HG02870 (cell line): ENCODE measurements around the gene ITPKB.

Experiments used
- ATAC-seq: cut with Tn5 transposase; IDR thresholded peaks from one replicate; pipeline ENCODE4 v1.9.1; 2021; ENCODE audit warnings: mild to moderate bottlenecking, moderate library complexity; ENCODE audit not compliant: unreplicated experiment

The ITPKB gene

DNA sequence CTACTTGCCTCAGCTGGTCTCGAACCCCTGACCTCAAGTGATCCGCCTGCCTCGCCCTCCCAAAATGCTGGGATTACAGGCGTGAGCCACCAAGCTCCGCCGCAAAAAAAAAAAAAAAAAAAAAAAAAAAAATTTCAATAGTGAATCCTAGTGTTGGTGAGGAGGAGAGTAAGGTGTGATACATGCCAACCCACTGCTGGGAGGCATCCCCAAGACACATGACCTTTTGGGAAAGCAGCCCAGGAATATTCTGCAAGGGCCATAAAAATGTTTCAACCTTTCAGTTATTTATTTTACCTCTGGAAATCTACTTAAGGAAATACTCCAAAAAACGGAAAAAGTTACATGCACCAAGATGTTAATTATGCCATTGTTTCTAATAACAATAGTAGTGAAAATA, 69.0 kb downstream of the ITPKB start:
- no peak for ATAC-seq

DNA sequence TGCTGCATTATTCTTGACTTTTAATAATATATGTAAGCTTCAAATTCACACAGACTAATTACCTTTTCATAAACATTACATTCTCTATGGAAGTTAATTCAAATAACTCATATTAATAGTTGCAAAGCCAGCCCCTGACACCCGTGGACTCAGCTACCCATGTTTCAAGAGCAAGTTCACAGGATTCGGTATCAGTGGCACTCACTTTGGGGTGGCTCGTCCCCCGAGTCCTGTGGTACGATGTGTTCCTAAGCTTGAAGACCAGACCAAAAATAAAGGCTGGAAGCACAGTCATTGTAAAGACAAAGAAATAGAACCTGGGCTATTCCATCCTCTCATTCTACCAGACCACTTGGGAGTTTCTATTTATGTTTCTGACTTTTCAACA, 70.9 kb downstream of the ITPKB start:
- ATAC-seq = no peak

DNA sequence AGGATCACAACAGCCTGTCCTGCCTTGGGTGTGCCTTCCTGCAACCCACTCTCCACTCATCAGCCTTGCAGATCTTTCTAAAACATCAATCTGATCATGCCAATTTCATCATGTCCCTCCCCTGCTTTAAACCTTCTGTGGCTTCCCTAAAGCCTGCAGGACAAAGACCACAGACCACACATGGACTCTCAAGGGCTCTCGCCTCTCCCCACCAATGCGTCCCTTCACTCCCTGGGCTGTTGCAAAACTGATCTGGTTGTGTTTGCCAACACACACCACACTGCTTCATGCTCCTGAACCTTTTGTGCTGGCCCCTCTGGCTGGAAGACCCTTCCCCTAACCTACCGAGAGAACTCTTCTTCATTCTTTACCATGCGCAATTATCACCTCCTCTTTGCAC, 72.4 kb downstream of the ITPKB start:
- ATAC-seq = no peak

DNA sequence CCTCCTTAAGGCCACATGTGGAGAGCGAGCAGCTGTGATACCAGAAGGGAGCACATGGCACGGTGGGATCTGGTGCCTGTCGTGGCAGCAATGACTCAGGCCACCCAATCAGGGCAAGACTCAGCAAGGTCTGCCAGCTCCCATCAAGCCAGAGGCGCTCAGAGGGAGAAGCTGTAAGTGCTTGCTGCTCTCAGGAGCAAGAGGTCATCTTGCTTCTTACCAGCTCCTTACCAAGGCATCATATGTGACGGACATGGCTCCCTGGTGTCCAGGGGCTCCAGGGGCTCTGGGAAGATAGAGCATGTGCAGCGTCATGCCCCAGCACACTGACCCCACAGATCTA, 72.9 kb downstream of the ITPKB start:
- ATAC-seq = no peak

DNA sequence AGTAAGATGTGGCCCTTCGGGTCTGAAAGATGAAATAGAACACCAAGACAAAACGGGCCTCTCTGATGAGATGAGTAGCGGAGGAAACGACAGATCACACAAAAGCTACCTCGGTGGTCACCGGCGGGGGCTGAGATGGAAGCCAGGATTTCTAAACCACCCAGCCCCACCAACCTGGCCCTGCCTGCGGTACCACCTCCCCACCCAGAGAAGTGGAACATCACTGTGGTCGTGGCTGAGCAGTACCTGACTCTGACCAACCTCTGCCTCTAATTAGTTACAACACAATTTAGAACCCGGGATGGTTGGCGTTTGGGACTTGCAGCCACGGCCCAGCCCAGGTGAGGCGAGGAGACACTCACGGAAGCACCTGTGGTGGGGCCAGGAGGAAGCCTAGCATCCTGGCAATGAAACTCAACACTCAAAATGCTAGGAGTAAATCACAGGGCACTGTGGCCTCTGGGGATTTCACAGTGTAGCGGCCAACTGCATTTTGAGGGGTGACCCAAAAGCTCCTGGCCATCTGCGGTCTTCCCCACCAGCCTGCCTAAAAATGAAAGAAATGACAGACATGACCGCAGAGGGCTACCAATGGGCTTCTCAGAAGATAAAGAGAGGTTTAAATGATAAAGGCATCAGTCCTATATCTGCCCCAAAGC, 73.4 kb downstream of the ITPKB start:
- ATAC-seq = no peak

DNA sequence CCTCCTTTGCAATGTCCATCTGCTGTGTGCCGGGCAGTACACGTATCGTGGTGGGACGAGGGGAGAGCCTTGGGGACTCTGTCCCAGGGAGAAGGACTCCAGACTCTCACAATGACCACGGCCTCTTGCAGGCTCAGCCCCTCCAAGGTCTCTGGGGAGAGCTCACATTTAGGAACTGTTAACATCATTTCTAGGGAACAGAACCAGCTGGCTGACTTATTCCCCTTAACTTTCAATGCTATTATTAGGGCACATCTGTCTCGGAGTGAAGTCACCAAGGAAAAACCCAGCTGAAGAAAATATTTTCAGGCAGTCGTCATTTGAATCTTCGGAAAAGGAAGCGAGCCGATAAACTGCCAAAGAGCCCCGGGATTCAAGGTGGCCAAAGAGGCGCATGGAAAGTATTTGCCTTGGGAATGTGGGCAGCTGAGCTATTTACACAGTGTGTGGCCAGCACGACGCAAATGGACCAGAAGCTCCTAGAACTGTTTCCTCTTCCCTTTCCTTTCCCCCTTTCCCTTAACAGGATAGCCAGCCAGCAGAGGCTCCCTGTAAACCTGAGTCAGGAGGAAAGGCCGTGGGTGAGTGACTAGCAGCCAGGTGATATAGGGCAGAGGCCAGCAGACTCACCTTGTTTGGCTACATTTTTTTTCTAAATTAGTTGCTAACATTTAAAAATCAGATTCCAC, 74.5 kb downstream of the ITPKB start:
- ATAC-seq = no peak

DNA sequence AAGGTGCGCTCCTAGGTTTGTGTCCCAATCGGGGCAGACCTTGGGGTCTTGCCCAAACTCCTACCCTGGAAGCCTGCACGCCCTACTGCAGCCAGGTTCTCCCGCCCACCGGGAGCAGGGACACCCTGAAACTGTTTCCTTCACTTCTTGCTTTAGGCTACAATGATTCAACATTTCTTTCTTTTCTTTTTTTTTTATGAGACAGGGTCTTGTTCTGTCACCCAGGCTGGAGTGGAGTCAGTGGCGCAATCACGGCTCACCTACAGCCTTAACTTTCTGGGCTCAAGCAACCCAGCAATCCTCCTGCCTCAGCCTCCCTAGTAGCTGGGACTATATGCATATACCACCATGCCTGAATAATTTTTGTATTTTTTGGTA, 75.8 kb downstream of the ITPKB start:
- no peak for ATAC-seq

DNA sequence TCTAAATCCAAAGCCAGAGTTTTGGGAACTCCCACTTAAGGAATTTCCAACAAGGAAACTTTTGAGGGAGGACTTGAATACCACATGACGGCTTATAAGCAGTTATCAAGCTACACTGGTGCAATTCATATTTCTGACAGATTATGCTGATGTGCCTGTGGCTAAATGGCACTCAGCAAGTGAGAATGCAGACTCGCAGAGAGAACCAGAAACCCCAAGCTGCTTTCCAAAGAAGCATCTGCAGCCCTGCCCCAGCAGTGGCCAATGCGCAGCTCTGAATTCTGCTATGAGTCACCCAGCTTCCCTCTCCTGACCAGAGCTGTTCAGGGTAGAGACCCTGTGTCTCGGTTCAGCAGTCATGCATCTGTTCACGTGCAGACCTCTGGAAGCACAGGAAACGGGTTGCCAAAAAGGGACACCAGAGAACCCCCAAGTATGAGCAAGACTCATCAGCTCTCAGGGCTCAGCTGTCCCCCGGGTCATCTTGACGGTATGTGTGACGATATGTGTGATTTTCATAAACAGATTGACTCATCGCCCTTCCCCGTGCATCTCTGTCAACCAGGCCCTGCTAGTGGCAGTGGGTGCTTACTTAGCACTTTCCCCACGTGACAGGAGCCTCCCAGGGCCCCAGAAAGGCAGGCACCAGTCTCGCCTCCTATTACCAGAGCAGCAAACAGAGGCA, 76.3 kb downstream of the ITPKB start:
- peak; percentile 94 for ATAC-seq

DNA sequence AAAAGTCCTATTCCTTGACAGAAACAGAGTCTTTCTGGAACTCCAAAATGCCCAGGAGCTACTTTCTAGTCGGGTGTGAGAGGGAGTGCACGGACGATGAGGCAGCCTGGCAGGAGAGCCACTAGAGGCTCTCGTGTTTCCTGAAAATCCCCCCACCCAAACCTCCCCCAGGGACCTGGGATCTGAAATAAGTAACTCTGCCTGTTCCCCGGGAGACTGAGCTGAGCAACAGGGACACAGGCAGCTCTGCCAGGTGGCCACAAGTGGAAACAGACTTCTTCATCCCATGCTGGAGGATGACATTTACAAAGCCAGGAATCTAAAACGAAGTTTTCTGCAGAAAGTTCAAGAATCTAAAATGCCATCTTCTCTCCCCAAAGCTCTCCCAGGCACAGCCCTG, 77.1 kb downstream of the ITPKB start:
- ATAC-seq = no peak

DNA sequence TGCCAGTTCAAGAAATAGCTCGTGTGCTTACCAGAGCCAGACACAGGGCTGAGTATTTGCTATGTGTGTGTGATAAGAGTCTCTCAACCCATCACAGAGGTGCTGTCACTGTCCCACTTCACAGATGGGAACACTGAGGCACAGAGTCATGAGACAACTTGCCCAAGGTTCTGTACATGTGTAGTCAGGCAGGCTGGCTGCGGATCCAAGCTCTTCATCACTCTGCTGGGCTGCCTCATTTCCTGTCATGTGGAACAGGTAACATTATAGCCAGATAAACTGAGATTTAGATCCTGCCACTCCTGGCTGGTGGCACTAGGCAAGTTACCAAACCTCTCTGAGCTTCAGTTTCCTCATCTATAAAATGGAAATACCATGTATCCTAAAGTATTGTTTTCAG, 77.8 kb downstream of the ITPKB start:
- no peak for ATAC-seq

DNA sequence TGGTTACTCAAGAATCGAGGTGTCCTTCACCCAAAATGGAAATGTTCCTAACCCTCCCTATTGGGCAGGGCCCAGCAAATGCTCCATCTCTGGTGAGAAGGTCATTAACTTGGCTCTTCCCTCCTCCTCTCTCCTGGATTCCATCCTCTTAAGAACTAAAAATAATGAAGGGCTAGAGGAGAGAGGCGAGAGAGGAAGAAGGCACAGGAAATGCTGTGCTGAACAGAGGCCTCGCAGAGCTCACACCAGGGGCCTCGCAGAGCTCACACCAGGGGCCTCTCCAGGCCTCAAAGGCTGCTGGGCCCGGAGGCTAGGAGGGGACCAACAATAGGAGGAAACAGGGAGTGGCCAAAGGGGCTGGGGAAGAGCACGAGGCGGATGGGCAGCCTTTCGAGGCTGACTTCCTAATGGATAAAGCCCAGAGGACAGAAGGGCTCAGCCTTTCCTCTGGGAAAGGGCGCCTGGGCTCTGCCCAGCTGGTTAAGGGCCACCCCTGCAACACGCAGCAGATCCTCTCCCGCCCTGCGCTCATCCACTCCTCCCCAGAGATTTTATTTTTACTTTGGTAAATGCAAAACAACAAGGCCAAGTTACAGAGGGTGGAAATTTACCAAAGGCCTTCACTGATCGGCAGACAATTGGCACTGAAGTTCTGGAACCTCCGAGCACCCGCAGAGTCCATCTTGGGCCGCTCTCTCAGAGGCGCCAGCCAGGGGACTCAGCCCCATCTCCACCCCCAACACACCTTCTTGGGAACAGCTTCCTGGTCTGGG, 78.5 kb downstream of the ITPKB start:
- ATAC-seq = no peak

DNA sequence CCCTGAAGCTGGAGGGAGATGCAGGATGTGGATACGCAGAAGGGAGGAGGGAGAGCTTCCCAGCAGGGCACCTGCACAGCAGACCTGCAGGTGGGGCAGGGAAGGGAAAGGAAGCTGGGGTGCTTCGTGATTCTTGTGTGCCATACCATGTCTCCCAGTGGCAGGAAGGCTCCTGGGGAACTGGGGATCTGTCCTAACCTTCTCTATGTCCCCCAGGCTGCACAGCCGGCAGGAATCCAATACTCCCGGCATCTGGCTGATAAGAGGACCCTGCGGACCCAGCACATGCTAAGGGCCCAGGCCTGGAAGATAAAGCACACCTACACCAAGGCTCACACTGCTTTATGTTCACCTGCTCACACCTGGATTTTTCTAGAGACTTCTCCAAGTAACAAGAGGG, 79.4 kb downstream of the ITPKB start:
- ATAC-seq = no peak

DNA sequence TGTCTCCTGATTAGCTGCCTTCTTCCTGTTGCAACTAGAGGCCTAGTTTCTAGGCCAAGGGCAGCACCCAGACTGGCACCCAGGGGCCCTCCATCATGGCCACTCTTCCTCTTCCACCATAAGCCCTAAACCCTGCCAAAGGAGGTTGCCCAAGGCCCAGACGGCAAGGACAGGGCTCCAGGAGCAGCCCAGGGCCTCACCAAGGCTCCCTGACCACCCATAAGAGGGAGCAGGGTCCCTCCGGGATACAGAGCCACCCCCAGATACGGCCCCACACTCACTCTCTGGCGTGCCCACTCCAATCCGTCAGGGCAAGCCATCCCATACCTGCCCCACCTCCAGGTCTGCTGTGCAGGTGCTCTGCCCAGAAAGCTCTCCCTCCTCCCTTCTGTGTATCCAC, 79.9 kb downstream of the ITPKB start:
- ATAC-seq = no peak

DNA sequence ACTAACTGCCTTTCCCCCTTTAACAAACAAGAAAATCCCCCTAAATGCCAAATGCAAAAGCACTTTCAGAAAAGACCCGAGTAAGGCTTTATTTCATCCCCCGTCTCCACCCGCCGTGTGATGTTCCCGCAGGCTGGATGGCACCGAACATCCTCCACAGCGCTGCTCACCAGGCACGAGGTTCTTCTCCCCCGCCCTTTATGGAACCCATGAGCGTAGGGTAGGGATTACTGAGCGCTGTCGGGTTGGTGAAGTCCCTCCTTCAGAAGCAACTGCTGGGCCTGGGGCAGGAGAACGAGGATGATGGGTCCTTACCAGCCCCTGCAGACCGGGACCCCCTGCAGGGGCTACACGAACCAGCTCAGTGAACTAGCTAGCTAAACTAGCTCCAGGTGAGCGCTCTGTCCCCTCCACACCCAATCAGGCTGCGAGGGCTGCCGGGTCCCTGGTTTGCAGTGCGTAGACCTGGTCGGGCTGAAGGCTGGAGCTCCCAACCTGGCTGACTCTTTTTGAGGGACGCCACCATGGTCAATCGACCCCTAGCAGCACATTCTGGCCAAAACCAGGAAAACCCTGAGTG, 80.4 kb downstream of the ITPKB start:
- no peak for ATAC-seq

DNA sequence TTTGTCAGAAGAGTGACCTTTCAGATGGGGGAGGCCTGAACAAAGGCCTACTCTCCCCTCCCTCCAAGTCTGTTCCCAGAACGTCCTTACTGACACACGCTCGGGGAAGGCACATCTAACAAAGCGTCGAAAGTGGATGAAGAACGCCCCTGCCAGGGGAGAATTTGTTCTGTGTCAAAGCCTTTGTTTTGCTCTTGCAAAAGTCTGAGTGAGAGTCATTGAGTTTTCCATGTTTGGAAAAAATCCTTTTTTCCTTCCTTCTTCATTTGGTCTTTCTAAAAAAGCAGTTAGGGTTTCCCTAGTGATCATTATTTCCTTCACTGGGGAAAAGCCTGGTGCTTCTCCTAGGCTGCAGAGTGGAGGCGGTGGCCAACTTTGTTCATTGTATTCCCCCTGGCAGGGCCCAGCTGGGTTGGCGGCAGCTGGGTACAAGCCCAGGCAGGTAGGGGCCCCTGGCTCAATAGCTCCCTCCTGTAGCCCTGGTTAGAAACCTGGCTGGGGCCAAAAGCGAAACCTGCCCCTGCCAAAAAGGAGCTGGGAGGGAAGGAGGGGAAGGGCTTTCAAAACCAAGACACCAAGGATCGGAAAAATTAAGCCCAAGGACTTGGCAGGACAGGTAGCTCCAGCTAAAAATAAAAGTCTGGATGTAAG, 81.1 kb downstream of the ITPKB start:
- ATAC-seq = no peak

DNA sequence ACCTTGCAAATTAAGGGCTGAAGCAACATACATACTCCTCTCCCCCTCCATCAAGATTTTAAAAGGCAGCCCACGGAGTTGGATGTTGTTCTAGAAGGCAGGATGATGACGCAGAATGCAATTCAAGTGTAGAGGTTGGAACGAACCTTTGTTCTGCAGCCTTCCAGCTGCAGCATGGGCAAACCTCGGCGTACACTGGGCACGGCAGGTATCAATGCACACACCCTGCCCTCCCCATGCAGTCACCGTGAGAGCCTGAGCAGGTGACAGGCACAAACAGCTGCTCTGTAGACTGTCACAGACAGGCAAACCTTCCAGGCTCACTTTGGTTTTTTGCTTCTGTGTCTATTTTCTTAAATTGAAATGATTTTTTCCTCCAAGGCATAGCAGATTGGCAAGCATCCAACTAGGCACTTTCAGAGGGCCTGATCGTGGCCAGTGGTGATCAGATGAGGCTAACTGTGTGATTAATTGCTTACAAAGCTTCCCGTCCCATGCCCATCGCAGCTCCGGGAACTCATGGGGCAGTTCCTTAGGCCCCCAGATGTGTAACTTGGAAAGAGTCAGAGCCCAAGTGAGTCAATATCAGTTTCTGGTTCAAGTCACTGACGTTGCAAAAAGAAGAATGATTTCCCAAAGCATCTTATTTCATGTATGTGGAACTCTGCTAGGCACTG, 82.3 kb downstream of the ITPKB start:
- ATAC-seq = no peak

DNA sequence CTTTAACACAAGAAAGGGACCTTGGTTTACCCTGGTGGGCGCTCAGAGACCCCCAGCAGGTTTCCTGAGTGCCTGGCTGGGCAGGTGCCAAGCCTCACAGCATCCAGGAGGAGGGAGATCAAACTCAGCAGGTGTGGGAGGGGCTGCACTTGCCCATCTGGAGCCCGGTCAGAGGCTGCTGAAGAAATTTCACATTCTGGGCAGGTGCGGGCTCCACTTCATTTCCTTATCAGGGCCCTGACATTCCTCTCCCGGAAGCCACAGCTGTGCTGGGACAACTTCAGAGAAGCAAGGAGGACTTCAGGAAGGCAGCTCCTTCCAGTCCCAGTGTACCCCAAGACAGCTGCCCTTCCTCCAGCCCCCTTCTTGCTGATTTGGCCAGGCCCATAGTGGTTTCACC, 82.9 kb downstream of the ITPKB start:
- no peak for ATAC-seq

DNA sequence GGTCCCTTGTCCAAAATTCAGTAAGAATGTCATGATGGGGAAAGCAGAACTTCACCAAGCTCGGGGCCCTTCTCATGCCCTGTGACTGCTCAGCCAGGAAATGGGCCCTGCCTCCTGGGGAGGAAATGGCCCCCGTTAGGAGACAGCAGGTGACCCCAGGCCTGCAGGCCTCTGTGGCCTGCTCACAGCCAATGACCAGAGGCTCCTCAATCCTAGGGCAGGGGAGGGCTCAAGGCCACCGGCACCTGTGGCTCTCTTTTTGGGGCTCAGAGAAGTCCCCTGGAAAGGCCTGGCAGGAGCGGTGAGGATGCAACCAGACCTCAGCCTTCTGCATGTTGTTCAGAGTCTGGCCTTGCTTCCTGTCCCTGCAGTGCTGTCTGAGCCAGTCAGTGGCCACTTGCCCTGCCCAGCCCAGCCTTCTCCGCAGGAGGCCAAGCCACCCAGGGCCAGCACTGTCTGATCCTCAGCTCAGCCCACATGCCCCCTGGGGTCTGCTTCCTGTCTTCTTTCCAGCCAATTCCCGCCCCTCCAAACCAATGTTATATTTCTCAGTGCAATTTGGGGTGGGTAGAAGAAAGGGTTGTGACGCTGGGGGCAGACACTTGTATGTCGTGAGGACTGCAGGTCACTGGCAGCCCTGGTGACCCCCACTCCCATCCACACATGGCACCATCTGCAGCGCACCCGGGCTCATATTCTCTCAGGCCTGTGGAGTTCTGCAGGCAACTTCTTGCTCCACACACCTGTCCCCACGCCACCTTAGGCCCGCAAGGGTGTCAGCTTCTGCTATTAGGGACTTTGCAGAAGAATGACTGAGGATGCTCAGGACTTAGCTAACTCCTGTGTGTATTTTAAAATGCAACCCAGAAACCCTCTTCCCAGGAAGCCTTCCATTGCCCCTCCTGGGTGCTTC, 83.6 kb downstream of the ITPKB start:
- no peak for ATAC-seq

DNA sequence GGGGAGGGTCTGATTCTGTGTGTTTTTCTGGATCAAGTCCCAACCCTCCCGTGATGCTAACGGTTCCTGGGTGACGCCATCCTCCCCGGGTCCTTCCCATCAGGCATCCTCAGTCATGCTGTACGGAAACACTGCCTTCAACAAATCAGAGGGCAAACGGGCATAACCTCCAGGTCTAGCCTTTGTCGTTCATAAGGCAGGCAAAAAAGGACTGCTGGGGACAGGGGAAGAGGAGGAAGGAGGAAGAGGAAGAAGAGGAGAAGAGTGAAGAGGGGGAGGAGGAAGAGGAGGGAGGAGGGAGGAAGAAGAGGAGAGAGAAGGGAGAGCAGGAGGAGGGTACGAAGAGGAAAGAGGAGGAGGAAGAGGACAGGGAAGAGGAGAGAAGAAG, 84.4 kb downstream of the ITPKB start:
- ATAC-seq = no peak
